Measurements from ENCODE around the gene TNFRSF12A.

GRCh38 chr16:3012828-3013420 lies 7.2 kb upstream of the TNFRSF12A start, which contains the start of gene CLDN9:
- TF ChIP-seq, protein P1, sequence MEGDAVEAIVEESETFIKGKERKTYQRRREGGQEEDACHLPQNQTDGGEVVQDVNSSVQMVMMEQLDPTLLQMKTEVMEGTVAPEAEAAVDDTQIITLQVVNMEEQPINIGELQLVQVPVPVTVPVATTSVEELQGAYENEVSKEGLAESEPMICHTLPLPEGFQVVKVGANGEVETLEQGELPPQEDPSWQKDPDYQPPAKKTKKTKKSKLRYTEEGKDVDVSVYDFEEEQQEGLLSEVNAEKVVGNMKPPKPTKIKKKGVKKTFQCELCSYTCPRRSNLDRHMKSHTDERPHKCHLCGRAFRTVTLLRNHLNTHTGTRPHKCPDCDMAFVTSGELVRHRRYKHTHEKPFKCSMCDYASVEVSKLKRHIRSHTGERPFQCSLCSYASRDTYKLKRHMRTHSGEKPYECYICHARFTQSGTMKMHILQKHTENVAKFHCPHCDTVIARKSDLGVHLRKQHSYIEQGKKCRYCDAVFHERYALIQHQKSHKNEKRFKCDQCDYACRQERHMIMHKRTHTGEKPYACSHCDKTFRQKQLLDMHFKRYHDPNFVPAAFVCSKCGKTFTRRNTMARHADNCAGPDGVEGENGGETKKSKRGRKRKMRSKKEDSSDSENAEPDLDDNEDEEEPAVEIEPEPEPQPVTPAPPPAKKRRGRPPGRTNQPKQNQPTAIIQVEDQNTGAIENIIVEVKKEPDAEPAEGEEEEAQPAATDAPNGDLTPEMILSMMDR (IDR thresholded peaks at IDR 0.05; ENCODE audit: low read depth, low read length) = no peak
- no peak for TF ChIP-seq EZH2phosphoT487 (IDR thresholded peaks at IDR 0.05; ENCODE audit: low read depth)
